NCI-H226 (cell line): Measurements from ENCODE around the gene CTIF.

ENCODE experiments used
- DNase-seq: peaks from one replicate; pipeline ENCODE4 v3.0.0-alpha.2; 2015

Gene CTIF

GRCh38 chr18:48795696-48796095 lies 256.9 kb downstream of the CTIF start:
- DNase-seq, result no peak

GRCh38 chr18:48796491-48797205 lies 257.8 kb downstream of the CTIF start:
- no peak for DNase-seq

DNA sequence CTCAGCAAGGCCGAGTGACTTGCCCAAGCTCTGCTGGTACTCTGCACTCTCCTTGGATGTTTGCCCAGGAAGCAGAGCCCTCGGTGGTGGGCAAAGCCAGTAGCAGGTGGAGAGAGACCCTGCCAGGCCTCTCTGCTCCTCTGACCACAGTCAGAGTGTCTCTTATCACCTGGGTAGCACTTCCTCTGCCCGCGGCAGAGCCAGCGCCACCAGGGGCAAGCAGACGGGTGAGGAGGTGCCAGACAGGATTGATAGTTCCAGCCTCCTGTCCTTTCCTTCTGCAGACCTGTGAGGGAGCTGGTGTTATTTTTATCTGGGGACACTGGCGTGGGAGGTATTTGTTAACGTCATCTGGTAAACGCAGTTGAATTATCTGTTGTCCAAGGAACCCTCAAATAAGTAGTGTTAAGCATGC lies 259.0 kb downstream of the CTIF start:
- DNase-seq, result no peak

DNA sequence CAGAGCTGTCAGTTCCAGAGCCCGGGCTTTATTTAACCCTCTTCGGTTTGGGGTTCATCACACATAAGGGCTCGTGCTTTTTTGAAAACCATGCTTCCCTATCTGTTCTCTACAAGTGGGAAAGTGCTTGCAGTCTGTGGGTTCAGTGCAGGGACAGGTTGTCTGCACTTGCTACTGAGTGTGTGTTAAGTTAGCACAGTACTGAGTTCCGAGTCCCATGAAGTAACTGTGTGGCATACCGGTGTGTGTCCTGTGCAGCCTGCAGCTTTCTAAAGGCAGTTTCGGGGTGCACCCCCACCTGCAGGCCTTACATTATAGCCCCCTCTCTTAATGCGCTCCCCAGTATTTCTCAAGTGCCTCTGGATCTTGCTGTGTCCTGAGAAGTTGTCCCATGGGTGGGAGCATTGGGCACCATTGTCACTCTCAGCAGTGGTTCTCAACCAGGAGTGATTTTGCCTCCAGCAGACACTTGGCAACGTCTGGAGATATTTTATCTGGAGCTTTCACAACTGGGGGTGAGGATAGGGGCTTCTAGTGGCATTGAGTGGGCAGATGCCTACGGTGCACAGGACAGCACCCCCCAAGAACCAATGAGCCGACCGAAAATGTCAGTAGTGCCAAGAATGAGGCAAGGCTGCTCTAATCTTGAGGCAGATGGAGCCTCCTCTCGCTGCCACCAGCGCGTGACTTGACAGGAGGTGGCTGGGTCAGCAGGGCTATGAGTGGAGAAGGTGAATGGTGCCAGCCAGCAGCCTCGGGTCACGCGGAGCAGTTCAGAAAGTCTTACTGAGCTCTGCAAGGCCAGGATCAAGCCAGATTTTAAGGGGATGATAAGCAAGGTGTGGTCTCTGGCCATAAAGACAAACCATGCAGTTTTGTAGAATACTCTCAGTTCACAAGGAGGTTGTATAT lies 259.8 kb downstream of the CTIF start:
- DNase-seq, result no peak

- no peak for DNase-seq
Observed at GRCh38 chr18:48799724-48800315, 261.0 kb downstream of the CTIF start.

DNA sequence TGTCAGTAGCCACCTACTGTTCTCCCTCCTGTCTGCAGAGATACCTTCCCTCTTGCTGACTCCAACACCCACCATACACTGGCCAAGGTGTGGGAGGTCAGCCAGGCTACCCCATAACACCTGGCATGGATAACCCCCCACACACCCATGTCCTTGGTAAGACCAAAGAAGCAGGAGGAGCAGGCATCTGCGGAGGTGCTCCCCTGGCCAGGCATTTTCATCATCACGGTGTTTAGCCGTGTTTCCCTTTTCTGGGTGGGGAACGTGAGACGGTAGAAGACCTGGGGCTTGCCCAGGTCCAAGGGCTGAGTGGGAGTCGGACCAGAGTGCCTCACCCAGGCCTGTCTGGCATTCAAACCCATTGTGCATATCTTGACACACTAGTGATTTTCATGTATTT lies 261.6 kb downstream of the CTIF start:
- no peak for DNase-seq

DNA sequence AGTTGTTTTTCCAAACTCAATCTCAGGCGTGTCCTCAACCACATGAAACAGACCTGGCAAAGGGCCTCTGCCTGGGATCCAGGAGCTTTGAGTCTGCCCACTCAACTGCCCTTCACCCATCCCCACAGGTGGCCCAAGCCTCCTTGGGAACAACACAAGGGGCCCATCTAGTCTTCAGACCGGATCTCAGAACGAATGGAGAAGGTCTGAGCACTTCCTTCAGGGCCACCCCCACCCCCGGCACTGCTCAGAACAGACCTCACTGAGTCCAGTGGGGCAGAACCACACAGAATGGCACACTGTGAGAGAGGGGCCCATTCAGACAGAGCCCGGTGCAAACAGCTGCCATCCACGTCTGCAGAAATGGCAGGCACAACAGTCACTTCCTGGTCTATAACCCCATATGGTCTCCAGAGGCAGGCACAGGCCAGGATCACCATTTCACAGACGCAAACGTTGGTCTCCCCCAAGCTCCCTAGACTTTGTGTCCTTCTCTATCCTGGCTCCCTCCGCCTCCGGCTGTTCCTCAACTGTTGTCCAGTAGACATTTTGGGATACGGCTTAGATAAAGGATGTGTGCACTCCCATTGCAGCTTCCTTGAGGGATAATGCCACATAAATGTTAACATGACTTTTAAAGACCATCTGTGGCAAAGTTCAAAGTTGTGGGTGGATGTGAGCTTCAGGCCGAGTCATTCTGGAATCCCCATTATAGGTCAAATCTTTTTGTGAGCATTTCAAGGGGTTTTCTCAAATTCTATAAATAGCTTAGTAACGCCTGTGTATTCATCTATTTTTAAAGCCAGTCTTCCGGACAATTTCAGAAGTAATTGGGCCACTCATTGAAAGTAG lies 262.3 kb downstream of the CTIF start:
- DNase-seq, result no peak

- no peak for DNase-seq
Observed at GRCh38 chr18:48801728-48802542, 263.1 kb downstream of the CTIF start.

GRCh38 chr18:48802543-48803290 lies 263.9 kb downstream of the CTIF start:
- DNase-seq, result no peak

GRCh38 chr18:48803518-48803917 lies 264.7 kb downstream of the CTIF start:
- no peak for DNase-seq

DNA sequence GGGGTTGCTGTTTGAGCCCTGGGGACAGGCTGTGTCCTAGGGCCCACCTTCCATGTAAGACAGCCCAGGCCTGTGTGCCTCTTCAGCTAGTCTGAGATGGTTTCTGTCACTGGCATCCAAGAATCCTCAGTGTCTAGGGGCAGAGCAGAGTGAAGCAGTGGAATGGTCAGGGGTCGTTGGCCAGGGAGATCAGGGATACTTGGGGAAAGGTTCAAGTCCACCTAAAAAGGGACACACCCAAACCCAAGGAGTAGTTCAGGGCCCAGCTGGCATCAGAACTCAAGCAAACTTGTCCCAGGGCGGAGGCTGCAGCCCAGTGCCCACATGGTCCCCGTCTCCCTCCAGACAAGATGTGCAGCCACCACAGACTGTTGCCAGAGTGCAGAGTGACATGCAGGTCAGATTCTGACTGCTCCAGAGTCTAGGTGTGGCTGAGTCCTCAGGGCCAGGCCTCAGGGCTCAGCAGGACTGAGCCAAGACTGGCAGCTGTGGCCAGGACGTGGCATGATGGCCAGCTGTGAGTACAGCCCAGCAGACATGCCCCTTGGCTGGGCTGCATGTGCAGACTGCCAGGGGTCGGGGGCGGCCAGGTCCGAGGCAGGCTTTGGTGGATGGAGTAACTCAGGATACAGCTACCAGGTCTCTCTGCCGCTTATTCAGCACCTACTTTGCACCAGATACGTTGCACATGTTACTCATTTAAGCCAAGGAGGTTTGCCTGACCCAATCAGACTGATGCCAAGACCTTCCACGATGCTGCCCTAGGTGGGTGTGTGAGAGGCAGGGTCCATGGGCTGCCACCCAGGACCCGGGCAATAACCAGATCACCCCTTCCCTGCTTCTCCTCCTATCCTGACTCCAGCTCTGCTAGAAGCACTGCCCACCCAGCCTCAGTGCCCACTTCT lies 265.4 kb downstream of the CTIF start:
- no peak for DNase-seq

- no peak for DNase-seq
Observed at GRCh38 chr18:48804856-48805610, 266.2 kb downstream of the CTIF start.

- DNase-seq, result no peak
Observed at GRCh38 chr18:48805826-48806535, 267.1 kb downstream of the CTIF start.

DNA sequence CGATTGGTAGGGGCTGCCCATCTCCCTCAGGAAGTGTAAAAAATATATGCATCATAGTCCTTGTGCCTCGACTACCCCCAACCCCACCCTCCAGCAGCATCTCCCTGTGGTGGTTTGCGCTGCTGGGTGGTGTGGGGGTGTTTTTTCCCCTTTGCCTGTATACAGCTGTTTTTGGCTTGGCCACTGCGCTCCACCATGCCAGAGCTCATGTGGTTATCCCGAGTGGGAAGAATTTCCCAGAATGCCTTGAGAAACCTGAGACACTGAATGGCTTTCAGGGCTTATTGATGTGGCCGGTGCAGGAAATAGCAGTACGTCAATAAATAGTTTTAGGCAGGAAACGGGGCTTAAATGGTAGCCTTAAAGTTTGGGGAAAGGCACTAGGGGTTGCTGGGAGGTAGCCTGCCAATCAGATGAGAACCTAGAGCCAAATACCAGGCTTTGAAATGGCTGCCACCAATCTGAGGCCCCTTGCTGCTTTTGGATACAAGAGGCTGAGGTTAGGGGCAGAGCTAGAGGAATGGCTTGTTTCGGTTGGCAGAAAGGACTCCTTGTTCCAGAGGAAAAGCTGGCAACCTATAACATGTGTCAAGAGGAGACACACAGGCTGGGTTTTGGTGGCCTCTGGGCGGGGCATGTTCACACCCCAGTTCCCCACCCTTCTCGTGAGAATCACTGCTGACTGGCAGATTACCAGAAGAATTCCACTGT lies 267.9 kb downstream of the CTIF start:
- DNase-seq, result no peak

GRCh38 chr18:48808476-48808875 lies 269.6 kb downstream of the CTIF start:
- DNase-seq, result no peak

DNA sequence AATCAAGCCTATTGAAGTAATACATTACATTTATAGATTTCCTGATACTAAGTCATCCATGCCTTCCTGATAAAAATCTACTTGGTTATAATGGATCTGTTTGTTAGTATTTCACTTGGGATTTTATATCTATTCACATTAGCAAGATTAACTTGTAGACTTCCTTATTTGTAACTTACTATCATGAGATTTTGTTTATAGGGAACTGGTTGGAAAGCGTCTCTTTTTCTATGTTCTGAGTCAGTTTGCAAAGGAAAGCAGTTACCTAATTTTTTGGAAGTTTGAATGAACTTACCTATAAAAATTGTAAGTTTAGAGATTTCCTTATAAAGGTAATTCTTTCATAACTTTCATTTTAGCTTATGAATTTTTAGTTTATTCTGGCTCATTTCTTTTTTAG lies 270.5 kb downstream of the CTIF start:
- DNase-seq, result no peak

DNA sequence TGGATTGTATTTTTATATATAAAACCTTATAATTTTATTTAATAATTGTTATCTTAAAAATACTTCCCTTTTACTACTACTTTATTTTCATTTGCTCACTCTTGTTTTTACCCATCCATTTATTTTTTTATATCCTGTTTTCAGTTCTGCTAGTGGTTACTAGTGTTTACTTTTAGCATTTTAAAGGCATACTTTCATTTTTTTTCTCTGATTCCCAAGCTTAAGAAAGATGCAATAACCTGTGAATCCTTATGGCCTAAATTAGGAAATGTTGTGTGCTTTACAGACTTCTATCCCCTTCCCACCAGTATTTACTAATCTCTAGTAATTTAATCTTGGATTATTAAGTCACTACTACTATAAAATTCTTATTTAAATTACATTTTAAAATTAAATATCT lies 272.0 kb downstream of the CTIF start:
- DNase-seq, result no peak

DNA sequence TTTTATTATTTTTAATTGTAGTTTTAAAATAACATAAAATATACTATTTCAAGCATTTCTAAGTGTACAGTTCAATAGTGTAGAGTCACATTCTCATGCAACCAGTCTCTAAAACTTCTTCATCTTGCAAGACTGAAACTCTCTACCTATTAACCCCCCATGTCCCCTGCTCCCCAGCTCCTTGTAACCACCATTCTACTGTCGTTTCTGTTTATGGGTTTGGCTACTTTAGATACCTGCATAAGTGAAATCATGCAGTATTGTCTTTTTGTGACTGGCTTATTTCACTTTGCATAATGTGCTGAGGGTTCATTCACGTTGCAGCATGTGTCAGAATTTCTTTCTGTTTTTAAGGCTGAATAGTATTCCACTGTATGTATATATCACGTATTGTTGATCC lies 272.6 kb downstream of the CTIF start:
- DNase-seq, result no peak
